RWPE2 (cell line): ENCODE data around the gene PIWIL4.
"Not testable (repeated sequence)": the region's sequence is repeated elsewhere in the genome, so short reads cannot be mapped to it uniquely, and the experiment has no call there.

Experiments
- ATAC-seq: fragments of 200-7000 bp; cut with Tn5 transposase; 3 replicates; pipeline ENCODE4 v1.9.1; 2021; ENCODE audit warnings: low read depth
- DNase-seq: peaks from one replicate; pipeline ENCODE4 v3.0.0-alpha.2; 2020; ENCODE audit warnings: low spot score
- H3K27ac ChIP-seq: fragments of 450-650 bp; 2 replicates; pipeline ENCODE4 v1.5.1; 2017; ENCODE audit warnings: mild to moderate bottlenecking; ENCODE audit not compliant: poor library complexity, severe bottlenecking
- H3K27me3 ChIP-seq: fragments of 250-450 bp; sonication (Bioruptor Pico); 2 replicates; pipeline ENCODE4 v1.5.1; 2021; ENCODE audit warnings: mild to moderate bottlenecking, moderate library complexity; ENCODE audit not compliant: insufficient read depth, poor library complexity, severe bottlenecking
- H3K36me3 ChIP-seq: fragments of 250-450 bp; sonication (Bioruptor Pico); 2 replicates; pipeline ENCODE4 v1.5.1; 2020; ENCODE audit warnings: low read depth, mild to moderate bottlenecking, moderate library complexity
- H3K4me1 ChIP-seq: fragments of 250-450 bp; sonication (Bioruptor Pico); 2 replicates; pipeline ENCODE4 v1.5.1; 2021; ENCODE audit warnings: mild to moderate bottlenecking, moderate library complexity; ENCODE audit not compliant: insufficient read depth, poor library complexity, severe bottlenecking
- H3K4me3 ChIP-seq: fragments of 250-450 bp; sonication (Bioruptor Pico); 2 replicates; pipeline ENCODE4 v1.5.1; 2021; ENCODE audit warnings: mild to moderate bottlenecking, moderate library complexity; ENCODE audit not compliant: severe bottlenecking
- H3K9me3 ChIP-seq: fragments of 250-450 bp; sonication (Bioruptor Pico); 2 replicates; pipeline ENCODE4 v1.5.1; 2021; ENCODE audit warnings: mild to moderate bottlenecking, moderate library complexity; ENCODE audit not compliant: severe bottlenecking
- CTCF ChIP-seq: fragments of 450-650 bp; IDR thresholded peaks from one replicate; pipeline ENCODE4 v1.5.1; 2017; ENCODE audit warnings: mild to moderate bottlenecking, moderate library complexity; ENCODE audit not compliant: poor library complexity, severe bottlenecking

The PIWIL4 gene

GRCh38 chr11:94639901-94640721 lies 72.9 kb downstream of the PIWIL4 start:
- ATAC-seq, result no peak
- Histone ChIP-seq H3K36me3 (no peaks in the 10 kb centered on the region), H3K27me3 (no peaks in the 10 kb centered on the region), H3K9me3 (no peaks in the 10 kb centered on the region), H3K27ac (no peak overlapping the region), H3K4me3 (no peak overlapping the region), H3K4me1 (peaks cover 5% of the 10 kb centered on the region)
- no peak for DNase-seq
- no peak for TF ChIP-seq CTCF

- no peak for DNase-seq
- ATAC-seq, result no peak
- Histone ChIP-seq H3K27ac (no peak overlapping the region), H3K4me1 (peaks cover 5% of the 10 kb centered on the region), H3K36me3 (no peaks in the 10 kb centered on the region), H3K9me3 (no peaks in the 10 kb centered on the region), H3K4me3 (no peak overlapping the region), H3K27me3 (no peaks in the 10 kb centered on the region)
- no peak for TF ChIP-seq CTCF
These were observed 74.1 kb downstream of the PIWIL4 start for GRCh38 chr11:94641167-94641761.

- H3K27ac ChIP-seq, ATAC-seq, H3K4me1 ChIP-seq, H3K9me3 ChIP-seq, H3K36me3 ChIP-seq, H3K4me3 ChIP-seq, H3K27me3 ChIP-seq, DNase-seq: not testable (repeated sequence)
These were observed 76.0 kb downstream of the PIWIL4 start for GRCh38 chr11:94643186-94643585.

- no peak for ATAC-seq
- no peaks in the 10 kb centered on the region for H3K27me3 ChIP-seq
- H3K4me3 ChIP-seq, result no peak overlapping the region
- no peaks in the 10 kb centered on the region for H3K9me3 ChIP-seq
- H3K27ac ChIP-seq, result no peak overlapping the region
- TF ChIP-seq CTCF, result no peak
- no peak for DNase-seq
- no peaks in the 10 kb centered on the region for H3K36me3 ChIP-seq
- no peaks in the 10 kb centered on the region for H3K4me1 ChIP-seq
These were observed 80.8 kb downstream of the PIWIL4 start for GRCh38 chr11:94647926-94648325.

- ATAC-seq, result no peak
- no peak overlapping the region for H3K27ac ChIP-seq
These were observed 81.6 kb downstream of the PIWIL4 start for GRCh38 chr11:94648789-94649188.

More at GRCh38 chr11:94648789-94649188, 81.6 kb downstream of the PIWIL4 start:
- H3K4me1 ChIP-seq, result no peaks in the 10 kb centered on the region
- no peak for TF ChIP-seq CTCF
- no peak for DNase-seq
- no peak overlapping the region for H3K4me3 ChIP-seq
- no peaks in the 10 kb centered on the region for H3K27me3 ChIP-seq
- no peaks in the 10 kb centered on the region for H3K9me3 ChIP-seq
- no peaks in the 10 kb centered on the region for H3K36me3 ChIP-seq
